CD14-positive monocyte (primary cell): ENCODE measurements around the gene ZNF660. TPM values are rescaled to one million over a fixed set of nuclear protein-coding genes. Genes with fewer than 3 reads are reported as not detected.

ENCODE experiments used
- DNase-seq, 3 donors: peaks; one replicate each; pipeline ENCODE4 v3.0.0-alpha.2; 2011 to 2022
- H2AFZ ChIP-seq: 2 replicates; pipeline ENCODE4 v1.6.0; 2012; ENCODE audit warnings: mild to moderate bottlenecking, low read depth, low read length, inconsistent platforms; ENCODE audit not compliant: insufficient read depth, poor library complexity, severe bottlenecking
- H3K27ac ChIP-seq, 2 donors: 1 replicate in 1 of 2; 2 replicates in 1 of 2; pipeline ENCODE4 v1.5.1; 2012 to 2013; ENCODE audit warnings: low read length in 2 of 2, control low read depth in 1 of 2, inconsistent platforms in 1 of 2, low read depth in 1 of 2, mild to moderate bottlenecking in 1 of 2
- H3K27me3 ChIP-seq, 2 donors: one replicate each; pipeline versions ENCODE4 v1.6.0 to v1.6.1; 2011 to 2013; ENCODE audit warnings: low read length in 2 of 2; ENCODE audit not compliant: control insufficient read depth in 2 of 2, insufficient read depth in 2 of 2
- H3K36me3 ChIP-seq, 2 donors: replicated peaks in 1 of 2; 1 replicate in 1 of 2; 2 replicates in 1 of 2; pipeline versions ENCODE4 v1.5.1 to v1.6.1; 2012 to 2013; ENCODE audit warnings: low read length in 2 of 2, control low read depth in 1 of 2, inconsistent platforms in 1 of 2, mild to moderate bottlenecking in 1 of 2; ENCODE audit not compliant: insufficient read depth in 2 of 2, control insufficient read depth in 1 of 2
- H3K4me1 ChIP-seq, 2 donors: 1 replicate in 1 of 2; 2 replicates in 1 of 2; pipeline versions ENCODE4 v1.5.1 to v1.6.1; 2012 to 2013; ENCODE audit warnings: low read length in 2 of 2, control low read depth in 1 of 2, inconsistent platforms in 1 of 2, mild to moderate bottlenecking in 1 of 2, moderate library complexity in 1 of 2; ENCODE audit not compliant: insufficient read depth in 2 of 2, control insufficient read depth in 1 of 2
- H3K4me2 ChIP-seq: replicated peaks from 2 replicates; pipeline ENCODE3; 2012; ENCODE audit warnings: low read length, moderate library complexity, mild to moderate bottlenecking; ENCODE audit not compliant: poor library complexity, severe bottlenecking; ENCODE audit errors: extremely low read depth
- H3K4me3 ChIP-seq, 3 experiments: fragments of 200-600 bp in 1 of 3; sonication (generic) in 1 of 3; replicated peaks in 1 of 3; 1 replicate in 2 of 3; 2 replicates in 1 of 3; pipeline ENCODE4 v1.5.1; 2011 to 2013; ENCODE audit warnings: low read length in 3 of 3, mild to moderate bottlenecking in 3 of 3, control low read depth in 2 of 3, low read depth in 2 of 3, inconsistent platforms in 1 of 3, moderate library complexity in 1 of 3
- H3K79me2 ChIP-seq: 2 replicates; pipeline ENCODE4 v1.6.0; 2012; ENCODE audit warnings: mild to moderate bottlenecking, control low read depth, inconsistent platforms, low read length, moderate library complexity; ENCODE audit not compliant: insufficient read depth
- H3K9ac ChIP-seq: 2 replicates; pipeline ENCODE4 v1.6.0; 2017; ENCODE audit warnings: low read length, mild to moderate bottlenecking; ENCODE audit not compliant: insufficient read depth, poor library complexity, severe bottlenecking
- H3K9me3 ChIP-seq, 2 donors: replicated peaks in 1 of 2; 1 replicate in 1 of 2; 2 replicates in 1 of 2; pipeline versions ENCODE4 v1.5.1 to v1.6.1; 2012 to 2013; ENCODE audit warnings: low read length in 2 of 2, control low read depth in 1 of 2; ENCODE audit not compliant: control insufficient read depth in 1 of 2, insufficient read depth in 1 of 2
- H4K20me1 ChIP-seq: 2 replicates; pipeline ENCODE4 v1.6.0; 2012; ENCODE audit warnings: mild to moderate bottlenecking, low read length, control low read depth, moderate library complexity; ENCODE audit not compliant: insufficient read depth
- H3K27ac Mint-ChIP-seq, 7 donors: one replicate each; pipeline ENCODE4 v1.8.0; 2020; ENCODE audit warnings: mild to moderate bottlenecking in 7 of 7, mixed read lengths in 7 of 7, moderate library complexity in 6 of 7, inconsistent platforms in 2 of 7
- H3K27me3 Mint-ChIP-seq, 3 donors: one replicate each; pipeline ENCODE4 v1.8.0; 2021 to 2022; ENCODE audit warnings: low read depth in 3 of 3, mild to moderate bottlenecking in 3 of 3, mixed read lengths in 3 of 3, moderate library complexity in 3 of 3, inconsistent platforms in 1 of 3
- H3K36me3 Mint-ChIP-seq, 2 donors: one replicate each; pipeline ENCODE4 v1.8.0; 2020; ENCODE audit warnings: mixed read lengths in 2 of 2, inconsistent platforms in 1 of 2, mild to moderate bottlenecking in 1 of 2
- H3K4me1 Mint-ChIP-seq: one replicate; pipeline ENCODE4 v1.8.0; 2020; ENCODE audit warnings: mild to moderate bottlenecking, mixed read lengths
- H3K4me3 Mint-ChIP-seq, 2 donors: one replicate each; pipeline ENCODE4 v1.8.0; 2020; ENCODE audit warnings: mild to moderate bottlenecking in 2 of 2, mixed read lengths in 2 of 2, moderate library complexity in 1 of 2
- H3K9me3 Mint-ChIP-seq, 7 donors: one replicate each; pipeline ENCODE4 v1.8.0; 2020 to 2022; ENCODE audit warnings: mixed read lengths in 7 of 7, mild to moderate bottlenecking in 6 of 7, moderate library complexity in 6 of 7, inconsistent platforms in 2 of 7
- WGBS: methylation state at CpG from one replicate; pipeline ENCODE4 v1.1.5; 2013; ENCODE audit warnings: missing lambda C conversion rate; ENCODE audit not compliant: insufficient coverage; 5-methylcytosine and 5-hydroxymethylcytosine counted together
- intact Hi-C, 2 donors: fragments of 100-400 bp; cut with micrococcal nuclease; formaldehyde crosslinking; loops; one replicate each; pipeline versions ENCODE4 v1.15.0 to v1.15.1; 2023
- polyA plus RNA-seq, 3 donors: library from polyadenylated mRNA; depleted of rRNA in 1 of 3; unstranded in 2 of 3; stranded (reverse) in 1 of 3; fragments of 300-500 nt in 2 of 3; fragments of >200 nt in 1 of 3; fragmentation: Illumina TruSeq in 2 of 3; gene quantifications; 1 replicate in 2 of 3; 2 replicates in 1 of 3; pipeline ENCODE4 v1.2.3, GENCODE V29; 2012 to 2021
- TF ChIP-seq, protein P1 (sequence below): fragments of 200-600 bp; IDR thresholded peaks from one replicate; pipeline ENCODE4 v1.8.0; 2022; ENCODE audit warnings: antibody characterized with exemption, mild to moderate bottlenecking

The ZNF660 gene
- polyA plus RNA-seq, 3 donors = 0.17 TPM; not detected in 1

DNA sequence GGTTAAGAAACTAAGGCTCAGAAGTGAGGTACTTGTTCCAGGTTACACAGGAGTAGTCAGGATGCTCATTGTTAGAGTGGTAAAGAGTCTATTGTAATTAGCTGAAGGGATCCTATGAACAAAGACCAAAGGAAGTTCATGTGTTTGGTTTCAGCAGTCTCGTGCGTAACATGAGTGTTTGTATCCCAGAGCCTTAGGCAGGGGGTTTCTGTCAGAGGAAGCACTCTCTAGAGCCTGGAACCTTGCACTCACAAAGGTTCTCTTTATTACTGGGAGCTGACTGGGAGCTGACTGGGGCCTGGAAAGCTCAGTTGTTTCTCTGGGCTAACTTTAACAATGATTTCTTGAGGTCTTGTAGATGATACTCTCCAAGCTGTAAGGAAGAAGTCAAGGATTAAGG lies 44.0 kb downstream of the ZNF660 start:
- H2AFZ ChIP-seq = no peak overlapping the region
- H4K20me1 ChIP-seq = no peaks in the 10 kb centered on the region
- H3K4me2 ChIP-seq = no peak overlapping the region
- WGBS = 100% methylated on average over 2 of the region's 2 CpGs
- TF ChIP-seq, protein P1, sequence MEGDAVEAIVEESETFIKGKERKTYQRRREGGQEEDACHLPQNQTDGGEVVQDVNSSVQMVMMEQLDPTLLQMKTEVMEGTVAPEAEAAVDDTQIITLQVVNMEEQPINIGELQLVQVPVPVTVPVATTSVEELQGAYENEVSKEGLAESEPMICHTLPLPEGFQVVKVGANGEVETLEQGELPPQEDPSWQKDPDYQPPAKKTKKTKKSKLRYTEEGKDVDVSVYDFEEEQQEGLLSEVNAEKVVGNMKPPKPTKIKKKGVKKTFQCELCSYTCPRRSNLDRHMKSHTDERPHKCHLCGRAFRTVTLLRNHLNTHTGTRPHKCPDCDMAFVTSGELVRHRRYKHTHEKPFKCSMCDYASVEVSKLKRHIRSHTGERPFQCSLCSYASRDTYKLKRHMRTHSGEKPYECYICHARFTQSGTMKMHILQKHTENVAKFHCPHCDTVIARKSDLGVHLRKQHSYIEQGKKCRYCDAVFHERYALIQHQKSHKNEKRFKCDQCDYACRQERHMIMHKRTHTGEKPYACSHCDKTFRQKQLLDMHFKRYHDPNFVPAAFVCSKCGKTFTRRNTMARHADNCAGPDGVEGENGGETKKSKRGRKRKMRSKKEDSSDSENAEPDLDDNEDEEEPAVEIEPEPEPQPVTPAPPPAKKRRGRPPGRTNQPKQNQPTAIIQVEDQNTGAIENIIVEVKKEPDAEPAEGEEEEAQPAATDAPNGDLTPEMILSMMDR = no peak
- intact Hi-C loops = no loop called here
- Mint-ChIP-seq H3K27ac (no peak overlapping the region), H3K27me3 (no peaks in the 10 kb centered on the region), H3K9me3 (peaks cover 3 to 12% (median 7%) of the 10 kb centered on the region in 7 donors), H3K4me3 (no peak overlapping the region), H3K4me1 (peaks cover 18% of the 10 kb centered on the region), H3K36me3 (peaks cover 36 to 49% of the 10 kb centered on the region in 2 donors)
- H3K4me3 ChIP-seq = no peak overlapping the region
- DNase-seq = no peak
- no peaks in the 10 kb centered on the region for H3K9me3 ChIP-seq
- H3K27ac ChIP-seq = no peak overlapping the region
- H3K36me3 ChIP-seq = peaks cover 31 to 47% of the 10 kb centered on the region in 2 donors
- H3K9ac ChIP-seq = no peak overlapping the region
- H3K4me1 ChIP-seq = peaks cover 6 to 10% of the 10 kb centered on the region in 2 donors
- H3K79me2 ChIP-seq = peaks cover 23% of the 10 kb centered on the region
- H3K27me3 ChIP-seq = no peaks in the 10 kb centered on the region

DNA sequence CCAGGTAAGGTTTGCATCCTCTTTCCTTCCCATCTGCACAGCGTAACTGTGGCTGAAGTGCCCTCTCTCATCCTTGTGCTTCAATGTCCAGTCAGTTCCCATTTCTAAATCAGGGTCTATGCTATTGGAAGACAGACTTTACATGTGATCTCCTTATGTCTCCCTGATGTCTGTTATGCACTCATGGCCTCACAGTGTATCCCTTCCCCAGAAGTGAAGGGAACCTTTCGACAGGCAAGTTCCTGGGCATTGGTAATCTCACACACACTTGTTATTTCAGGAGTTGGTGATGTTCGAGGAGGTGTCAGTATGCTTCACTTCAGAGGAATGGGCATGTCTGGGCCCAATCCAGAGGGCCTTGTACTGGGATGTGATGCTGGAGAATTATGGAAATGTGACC lies 47.4 kb downstream of the ZNF660 start:
- Histone ChIP-seq H3K4me3 (no peak overlapping the region), H3K36me3 (peaks cover 56 to 82% of the 10 kb centered on the region in 2 donors), H3K4me1 (no peaks in the 10 kb centered on the region), H4K20me1 (no peaks in the 10 kb centered on the region), H3K27ac (no peak overlapping the region), H3K9ac (no peak overlapping the region), H3K9me3 (peaks cover 9 to 15% of the 10 kb centered on the region in 2 donors), H3K4me2 (no peak overlapping the region), H3K79me2 (peaks cover 4% of the 10 kb centered on the region), H3K27me3 (no peaks in the 10 kb centered on the region), H2AFZ (no peak overlapping the region)
- Mint-ChIP-seq H3K27ac (peak overlapping the region in 1 of 7 donors; percentile 2), H3K4me3 (no peak overlapping the region), H3K36me3 (peaks cover 66 to 84% of the 10 kb centered on the region in 2 donors), H3K4me1 (no peaks in the 10 kb centered on the region), H3K9me3 (peaks cover 2 to 27% (median 20%) of the 10 kb centered on the region in 7 donors), H3K27me3 (peaks cover 0 to 2% (median 0%) of the 10 kb centered on the region in 3 donors)
- no peak for DNase-seq
- TF ChIP-seq, protein P1 = no peak
- intact Hi-C loops = no loop called here
- WGBS = 100% methylated on average over 1 of the region's 3 CpGs
